Loucy (cell line): ENCODE measurements around the gene ATXN7L2.

ENCODE experiments used
- H2AFZ ChIP-seq: fragments of 200-600 bp; sonication (generic); 2 replicates; pipeline ENCODE4 v1.6.0; 2016; ENCODE audit warnings: antibody characterized with exemption, mild to moderate bottlenecking, low read length, moderate library complexity
- H3F3A ChIP-seq: fragments of 200-600 bp; 2 replicates; pipeline ENCODE4 v1.6.0; 2016; ENCODE audit warnings: antibody characterized with exemption, low read depth, mild to moderate bottlenecking
- H3K27me3 ChIP-seq: fragments of 200-600 bp; sonication (generic); 2 replicates; pipeline ENCODE4 v1.6.1; 2014; ENCODE audit warnings: low read length, mild to moderate bottlenecking; ENCODE audit not compliant: insufficient read depth, poor library complexity, severe bottlenecking
- H3K36me3 ChIP-seq: fragments of 200-600 bp; sonication (generic); 2 replicates; pipeline ENCODE4 v1.6.1; 2016; ENCODE audit warnings: low read length; ENCODE audit not compliant: insufficient read depth
- H3K4me1 ChIP-seq: fragments of 200-600 bp; sonication (generic); 2 replicates; pipeline ENCODE4 v1.5.1; 2014; ENCODE audit warnings: low read length, mild to moderate bottlenecking; ENCODE audit not compliant: insufficient read depth, poor library complexity, severe bottlenecking
- H3K4me2 ChIP-seq: fragments of 200-600 bp; sonication (generic); 2 replicates; pipeline ENCODE4 v1.6.0; 2014; ENCODE audit warnings: antibody characterized with exemption, low read length, low read depth, mild to moderate bottlenecking; ENCODE audit not compliant: poor library complexity, severe bottlenecking
- H3K4me3 ChIP-seq: fragments of 200-600 bp; sonication (generic); 2 replicates; pipeline ENCODE4 v1.5.1; 2014; ENCODE audit warnings: low read length, mild to moderate bottlenecking, mixed read lengths; ENCODE audit not compliant: poor library complexity, severe bottlenecking
- H3K79me2 ChIP-seq: fragments of 200-600 bp; sonication (generic); 2 replicates; pipeline ENCODE4 v1.6.1; 2014; ENCODE audit warnings: low read length; ENCODE audit not compliant: insufficient read depth
- H3K9ac ChIP-seq: fragments of 200-600 bp; sonication (generic); 2 replicates; pipeline ENCODE4 v1.6.0; 2014; ENCODE audit warnings: mild to moderate bottlenecking, low read depth, low read length, moderate library complexity; ENCODE audit not compliant: poor library complexity, severe bottlenecking
- H3K9me2 ChIP-seq: fragments of 200-600 bp; sonication (generic); replicated peaks from 2 replicates; pipeline ENCODE4 v1.6.1; 2016; ENCODE audit warnings: low read depth, low read length, mixed read lengths
- H3K9me3 ChIP-seq: fragments of 200-600 bp; sonication (generic); 2 replicates; pipeline ENCODE4 v1.6.1; 2014; ENCODE audit warnings: mild to moderate bottlenecking, antibody characterized with exemption, low read length, low read depth; ENCODE audit not compliant: insufficient read depth
- H4K20me1 ChIP-seq: fragments of 200-600 bp; sonication (generic); 2 replicates; pipeline ENCODE4 v1.6.0; 2014; ENCODE audit warnings: antibody characterized with exemption, low read length, mild to moderate bottlenecking; ENCODE audit not compliant: insufficient read depth, poor library complexity, severe bottlenecking
- EZH2phosphoT487 ChIP-seq: fragments of 200-600 bp; IDR thresholded peaks from 2 replicates; pipeline ENCODE4 v1.6.1; 2018; ENCODE audit warnings: antibody characterized with exemption, mild to moderate bottlenecking, moderate library complexity, borderline replicate concordance
- TF ChIP-seq, protein P1 (sequence below): fragments of 200-600 bp; sonication (generic); conservative IDR thresholded peaks from 2 replicates; pipeline ENCODE4 v1.5.1; 2014; ENCODE audit warnings: mild to moderate bottlenecking, antibody characterized with exemption, low read length

The ATXN7L2 gene

DNA sequence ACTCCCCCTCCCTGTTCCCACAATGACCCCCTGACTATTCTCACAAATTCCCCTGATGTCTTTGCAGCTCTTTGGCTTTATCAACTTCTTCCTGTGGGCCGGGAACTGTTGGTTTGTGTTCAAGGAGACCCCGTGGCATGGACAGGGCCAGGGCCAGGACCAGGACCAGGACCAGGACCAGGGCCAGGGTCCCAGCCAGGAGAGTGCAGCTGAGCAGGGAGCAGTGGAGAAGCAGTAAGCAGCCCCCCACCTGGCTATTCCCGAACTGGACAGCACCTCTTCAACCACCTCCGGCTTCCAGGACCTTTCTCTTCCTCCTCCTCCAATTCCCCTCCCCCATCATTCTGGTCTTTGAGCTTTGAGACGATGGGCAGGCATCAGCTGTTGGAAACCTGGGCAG lies 4.4 kb upstream of the ATXN7L2 start:
- no peak for TF ChIP-seq EZH2phosphoT487
- TF ChIP-seq, protein P1, sequence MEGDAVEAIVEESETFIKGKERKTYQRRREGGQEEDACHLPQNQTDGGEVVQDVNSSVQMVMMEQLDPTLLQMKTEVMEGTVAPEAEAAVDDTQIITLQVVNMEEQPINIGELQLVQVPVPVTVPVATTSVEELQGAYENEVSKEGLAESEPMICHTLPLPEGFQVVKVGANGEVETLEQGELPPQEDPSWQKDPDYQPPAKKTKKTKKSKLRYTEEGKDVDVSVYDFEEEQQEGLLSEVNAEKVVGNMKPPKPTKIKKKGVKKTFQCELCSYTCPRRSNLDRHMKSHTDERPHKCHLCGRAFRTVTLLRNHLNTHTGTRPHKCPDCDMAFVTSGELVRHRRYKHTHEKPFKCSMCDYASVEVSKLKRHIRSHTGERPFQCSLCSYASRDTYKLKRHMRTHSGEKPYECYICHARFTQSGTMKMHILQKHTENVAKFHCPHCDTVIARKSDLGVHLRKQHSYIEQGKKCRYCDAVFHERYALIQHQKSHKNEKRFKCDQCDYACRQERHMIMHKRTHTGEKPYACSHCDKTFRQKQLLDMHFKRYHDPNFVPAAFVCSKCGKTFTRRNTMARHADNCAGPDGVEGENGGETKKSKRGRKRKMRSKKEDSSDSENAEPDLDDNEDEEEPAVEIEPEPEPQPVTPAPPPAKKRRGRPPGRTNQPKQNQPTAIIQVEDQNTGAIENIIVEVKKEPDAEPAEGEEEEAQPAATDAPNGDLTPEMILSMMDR, result no peak
- Histone ChIP-seq H3K79me2 (no peaks in the 10 kb centered on the region; the same call in 1 of the 2 replicates), H3K4me1 (peaks cover 18% of the 10 kb centered on the region), H3K9me2 (no peaks in the 10 kb centered on the region), H4K20me1 (no peaks in the 10 kb centered on the region), H3K9ac (no peak overlapping the region), H3K9me3 (no peaks in the 10 kb centered on the region), H3K4me3 (no peak overlapping the region), H3K27me3 (no peaks in the 10 kb centered on the region), H3K36me3 (no peaks in the 10 kb centered on the region), H3K4me2 (no peak overlapping the region), H2AFZ (no peak overlapping the region), H3F3A (no peaks in the 10 kb centered on the region)

DNA sequence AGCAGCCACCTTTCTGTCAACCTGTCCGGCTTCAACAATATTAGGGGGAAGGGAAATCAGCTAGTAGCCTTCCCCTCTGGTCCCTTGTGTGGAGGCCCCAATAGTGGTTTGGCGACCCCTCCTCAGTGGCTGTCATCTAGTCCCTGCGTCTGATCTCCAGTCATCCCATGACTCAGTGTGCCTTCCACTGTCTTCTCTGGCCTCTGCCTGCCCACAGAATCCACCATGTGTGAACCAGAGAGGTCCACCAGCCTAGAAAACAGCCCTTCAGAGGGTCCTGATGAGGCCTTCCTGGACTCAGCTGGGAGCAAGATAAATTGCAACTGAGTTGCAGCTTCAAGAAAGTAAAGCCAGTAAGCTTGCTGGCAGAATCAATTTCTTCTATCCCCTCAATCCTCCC lies 3.8 kb upstream of the ATXN7L2 start:
- Histone ChIP-seq H3K4me3 (no peak overlapping the region), H2AFZ (no peak overlapping the region), H3K27me3 (no peaks in the 10 kb centered on the region), H3K9me3 (no peaks in the 10 kb centered on the region), H3K9ac (no peak overlapping the region), H3K79me2 (no peaks in the 10 kb centered on the region; the same call in 1 of the 2 replicates), H3K4me1 (peaks cover 22% of the 10 kb centered on the region), H3K9me2 (no peaks in the 10 kb centered on the region), H3K4me2 (no peak overlapping the region), H3F3A (no peaks in the 10 kb centered on the region), H3K36me3 (no peaks in the 10 kb centered on the region), H4K20me1 (no peaks in the 10 kb centered on the region)
- TF ChIP-seq EZH2phosphoT487, result no peak
- TF ChIP-seq, protein P1, result no peak

DNA sequence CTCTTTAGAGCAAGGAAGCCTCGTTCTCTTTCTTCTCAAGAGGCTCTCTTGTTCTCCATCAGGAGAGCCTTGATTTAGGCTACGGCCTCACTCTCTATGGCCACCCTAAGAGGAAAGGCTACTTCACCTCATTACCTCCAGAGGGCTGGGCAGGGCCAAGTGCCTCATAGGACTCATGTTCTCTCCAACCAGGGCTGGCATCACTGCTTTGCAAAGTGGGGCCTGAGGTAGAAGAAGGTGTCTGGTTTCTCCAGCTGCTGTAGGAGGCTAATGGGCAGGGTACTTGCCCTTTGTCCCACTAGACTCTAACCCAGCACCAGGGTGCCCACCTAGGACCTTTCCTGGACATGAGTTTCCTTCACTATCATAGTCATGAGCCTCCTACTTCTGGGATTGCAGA lies 2.1 kb upstream of the ATXN7L2 start:
- H2AFZ ChIP-seq, result no peak overlapping the region
- peaks cover 32% of the 10 kb centered on the region for H3K4me1 ChIP-seq
- H3K27me3 ChIP-seq, result no peaks in the 10 kb centered on the region
- H3K9ac ChIP-seq, result no peak overlapping the region
- H3K36me3 ChIP-seq, result no peaks in the 10 kb centered on the region
- H4K20me1 ChIP-seq, result no peaks in the 10 kb centered on the region
- no peaks in the 10 kb centered on the region for H3K9me2 ChIP-seq
- no peak overlapping the region for H3K4me3 ChIP-seq
- H3K4me2 ChIP-seq, result no peak overlapping the region
- H3K9me3 ChIP-seq, result no peaks in the 10 kb centered on the region
- no peaks in the 10 kb centered on the region; the same call in 1 of the 2 replicates for H3K79me2 ChIP-seq
- H3F3A ChIP-seq, result no peaks in the 10 kb centered on the region
- TF ChIP-seq, protein P1, result no peak
- no peak for TF ChIP-seq EZH2phosphoT487
